ENCODE measurements around the gene PTPN23.

- no peak for TF ChIP-seq ZEB2 (tag by site-specific recombination; IDR thresholded peaks at IDR 0.05)
- TF ChIP-seq ZNF24 (tag by site-specific recombination; IDR thresholded peaks at IDR 0.05) = no peak
- TF ChIP-seq, protein P1, sequence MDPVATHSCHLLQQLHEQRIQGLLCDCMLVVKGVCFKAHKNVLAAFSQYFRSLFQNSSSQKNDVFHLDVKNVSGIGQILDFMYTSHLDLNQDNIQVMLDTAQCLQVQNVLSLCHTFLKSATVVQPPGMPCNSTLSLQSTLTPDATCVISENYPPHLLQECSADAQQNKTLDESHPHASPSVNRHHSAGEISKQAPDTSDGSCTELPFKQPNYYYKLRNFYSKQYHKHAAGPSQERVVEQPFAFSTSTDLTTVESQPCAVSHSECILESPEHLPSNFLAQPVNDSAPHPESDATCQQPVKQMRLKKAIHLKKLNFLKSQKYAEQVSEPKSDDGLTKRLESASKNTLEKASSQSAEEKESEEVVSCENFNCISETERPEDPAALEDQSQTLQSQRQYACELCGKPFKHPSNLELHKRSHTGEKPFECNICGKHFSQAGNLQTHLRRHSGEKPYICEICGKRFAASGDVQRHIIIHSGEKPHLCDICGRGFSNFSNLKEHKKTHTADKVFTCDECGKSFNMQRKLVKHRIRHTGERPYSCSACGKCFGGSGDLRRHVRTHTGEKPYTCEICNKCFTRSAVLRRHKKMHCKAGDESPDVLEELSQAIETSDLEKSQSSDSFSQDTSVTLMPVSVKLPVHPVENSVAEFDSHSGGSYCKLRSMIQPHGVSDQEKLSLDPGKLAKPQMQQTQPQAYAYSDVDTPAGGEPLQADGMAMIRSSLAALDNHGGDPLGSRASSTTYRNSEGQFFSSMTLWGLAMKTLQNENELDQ (tag by site-specific recombination; IDR thresholded peaks at IDR 0.05; ENCODE audit: low read depth) = no peak
- TF ChIP-seq, protein P2, sequence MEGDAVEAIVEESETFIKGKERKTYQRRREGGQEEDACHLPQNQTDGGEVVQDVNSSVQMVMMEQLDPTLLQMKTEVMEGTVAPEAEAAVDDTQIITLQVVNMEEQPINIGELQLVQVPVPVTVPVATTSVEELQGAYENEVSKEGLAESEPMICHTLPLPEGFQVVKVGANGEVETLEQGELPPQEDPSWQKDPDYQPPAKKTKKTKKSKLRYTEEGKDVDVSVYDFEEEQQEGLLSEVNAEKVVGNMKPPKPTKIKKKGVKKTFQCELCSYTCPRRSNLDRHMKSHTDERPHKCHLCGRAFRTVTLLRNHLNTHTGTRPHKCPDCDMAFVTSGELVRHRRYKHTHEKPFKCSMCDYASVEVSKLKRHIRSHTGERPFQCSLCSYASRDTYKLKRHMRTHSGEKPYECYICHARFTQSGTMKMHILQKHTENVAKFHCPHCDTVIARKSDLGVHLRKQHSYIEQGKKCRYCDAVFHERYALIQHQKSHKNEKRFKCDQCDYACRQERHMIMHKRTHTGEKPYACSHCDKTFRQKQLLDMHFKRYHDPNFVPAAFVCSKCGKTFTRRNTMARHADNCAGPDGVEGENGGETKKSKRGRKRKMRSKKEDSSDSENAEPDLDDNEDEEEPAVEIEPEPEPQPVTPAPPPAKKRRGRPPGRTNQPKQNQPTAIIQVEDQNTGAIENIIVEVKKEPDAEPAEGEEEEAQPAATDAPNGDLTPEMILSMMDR (tag by site-specific recombination; IDR thresholded peaks at IDR 0.05) = no peak
- TF ChIP-seq BCL11A (tag by site-specific recombination; IDR thresholded peaks at IDR 0.05; ENCODE audit: low read depth) = no peak
- no peak for TF ChIP-seq REST (tag by site-specific recombination; IDR thresholded peaks at IDR 0.05)
- TF ChIP-seq HOXA7 (CRISPR knock-in tag; IDR thresholded peaks at IDR 0.05; ENCODE audit: borderline replicate concordance) = no peak
- TF ChIP-seq ZNF274 (IDR thresholded peaks at IDR 0.05; ENCODE audit: low read length) = no peak
- TF ChIP-seq ZNF274 (tag by site-specific recombination; IDR thresholded peaks at IDR 0.05; ENCODE audit: borderline replicate concordance) = no peak
- TF ChIP-seq ZIC2 (tag by site-specific recombination; IDR thresholded peaks at IDR 0.05) = no peak
- no peak for TF ChIP-seq ZNF488 (tag by site-specific recombination; IDR thresholded peaks at IDR 0.05)
Observed at GRCh38 chr3:47394881-47395280, 14.1 kb downstream of the PTPN23 start.
